Measurements from ENCODE around the gene DNAJC1.

DNA sequence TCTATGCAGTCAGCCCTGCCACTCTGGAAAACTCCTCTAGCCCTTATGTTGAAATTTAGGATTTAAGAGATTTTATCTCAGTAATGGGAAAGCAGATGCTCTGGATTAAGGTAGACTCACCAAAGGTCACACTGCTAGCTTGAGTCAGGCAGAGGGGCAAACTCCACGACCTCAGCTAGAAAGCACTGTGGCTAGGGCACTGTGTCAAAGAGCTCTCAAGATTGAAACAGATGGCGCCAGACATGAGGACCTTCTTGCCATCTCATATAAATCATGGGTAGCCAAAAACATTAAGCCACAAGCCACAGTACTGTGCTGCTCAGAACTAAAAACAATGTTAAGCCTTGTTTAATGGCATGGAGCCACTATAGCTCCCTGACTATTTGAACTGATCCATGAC, 188.7 kb downstream of the DNAJC1 start:
- TF ChIP-seq, protein P1, sequence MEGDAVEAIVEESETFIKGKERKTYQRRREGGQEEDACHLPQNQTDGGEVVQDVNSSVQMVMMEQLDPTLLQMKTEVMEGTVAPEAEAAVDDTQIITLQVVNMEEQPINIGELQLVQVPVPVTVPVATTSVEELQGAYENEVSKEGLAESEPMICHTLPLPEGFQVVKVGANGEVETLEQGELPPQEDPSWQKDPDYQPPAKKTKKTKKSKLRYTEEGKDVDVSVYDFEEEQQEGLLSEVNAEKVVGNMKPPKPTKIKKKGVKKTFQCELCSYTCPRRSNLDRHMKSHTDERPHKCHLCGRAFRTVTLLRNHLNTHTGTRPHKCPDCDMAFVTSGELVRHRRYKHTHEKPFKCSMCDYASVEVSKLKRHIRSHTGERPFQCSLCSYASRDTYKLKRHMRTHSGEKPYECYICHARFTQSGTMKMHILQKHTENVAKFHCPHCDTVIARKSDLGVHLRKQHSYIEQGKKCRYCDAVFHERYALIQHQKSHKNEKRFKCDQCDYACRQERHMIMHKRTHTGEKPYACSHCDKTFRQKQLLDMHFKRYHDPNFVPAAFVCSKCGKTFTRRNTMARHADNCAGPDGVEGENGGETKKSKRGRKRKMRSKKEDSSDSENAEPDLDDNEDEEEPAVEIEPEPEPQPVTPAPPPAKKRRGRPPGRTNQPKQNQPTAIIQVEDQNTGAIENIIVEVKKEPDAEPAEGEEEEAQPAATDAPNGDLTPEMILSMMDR (IDR thresholded peaks at IDR 0.05) = no peak
- TF ChIP-seq POLR2A (IDR thresholded peaks at IDR 0.05) = no peak
